ENCODE results near the gene ID2. TPM values are rescaled to one million over a fixed set of nuclear protein-coding genes. Genes with fewer than 3 reads are reported as not detected.

Gene ID2
- total RNA-seq, 3 donors from 2014 or later = 240 to 305 (median 260) TPM

DNA sequence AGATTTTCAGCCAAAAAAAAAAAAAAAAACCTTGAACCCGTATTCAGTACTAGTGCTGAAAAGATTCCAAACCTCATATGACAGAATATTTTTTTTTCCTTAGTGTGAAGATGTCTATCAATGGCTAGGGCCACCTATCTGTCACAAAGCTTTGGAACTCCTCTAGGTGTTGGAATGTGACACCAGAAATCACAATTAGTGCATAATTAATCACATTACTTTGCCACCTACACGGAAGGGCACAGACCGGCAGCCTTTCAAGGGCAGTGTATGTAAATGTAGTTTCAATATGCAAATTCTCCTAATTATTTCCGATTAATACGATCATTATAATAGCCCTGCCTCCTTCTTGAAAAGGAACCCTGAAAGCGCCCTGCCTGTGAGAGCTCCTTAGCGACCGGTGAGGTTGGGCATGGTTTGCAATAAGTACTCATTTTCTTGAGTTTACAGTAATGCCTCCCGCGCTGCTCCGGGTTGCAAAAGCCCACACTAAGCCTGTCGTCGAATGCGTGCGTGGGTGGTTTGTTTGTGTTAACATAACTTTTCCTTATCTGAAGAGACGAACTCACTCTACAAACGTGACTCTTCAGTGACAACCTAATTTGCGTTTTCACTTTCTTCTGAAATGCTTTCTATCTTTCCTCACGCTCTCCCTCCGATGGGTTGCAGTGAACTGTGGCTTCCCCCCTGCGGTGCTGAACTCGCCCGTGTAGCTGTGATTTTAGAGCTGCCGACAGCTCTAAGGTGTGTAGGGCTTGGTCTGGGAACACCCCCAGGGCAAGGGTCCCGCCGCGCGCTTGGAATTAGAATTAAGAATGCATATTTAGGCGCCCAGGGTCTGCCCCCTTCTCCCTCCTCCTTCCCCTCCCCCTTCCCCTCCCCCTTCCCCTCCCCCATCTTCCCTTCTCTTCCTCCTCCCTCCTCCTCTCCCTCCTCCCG is 765 bp upstream of the ID2 start:
- Histone ChIP-seq H3K27ac (peak overlapping the region; percentile 86 to 89), H3K9me3 (no peaks in the 10 kb centered on the region), H3K4me1 (peaks cover 0 to 17% of the 10 kb centered on the region in 2 donors), H3K27me3 (no peaks in the 10 kb centered on the region), H3K36me3 (no peaks in the 10 kb centered on the region), H3K4me3 (peak overlapping the region; percentile 85 to 87 (median 85))
- DNase-seq (ENCODE audit: low spot score in 2 of 2) = peak; percentile 55 to 58
- TF ChIP-seq POLR2A (IDR thresholded peaks at IDR 0.05) (no peak), POLR2AphosphoS5 (IDR thresholded peaks at IDR 0.05) (peak in 2 of 3 donors; percentile 24 to 66)
- TF ChIP-seq, protein P1, sequence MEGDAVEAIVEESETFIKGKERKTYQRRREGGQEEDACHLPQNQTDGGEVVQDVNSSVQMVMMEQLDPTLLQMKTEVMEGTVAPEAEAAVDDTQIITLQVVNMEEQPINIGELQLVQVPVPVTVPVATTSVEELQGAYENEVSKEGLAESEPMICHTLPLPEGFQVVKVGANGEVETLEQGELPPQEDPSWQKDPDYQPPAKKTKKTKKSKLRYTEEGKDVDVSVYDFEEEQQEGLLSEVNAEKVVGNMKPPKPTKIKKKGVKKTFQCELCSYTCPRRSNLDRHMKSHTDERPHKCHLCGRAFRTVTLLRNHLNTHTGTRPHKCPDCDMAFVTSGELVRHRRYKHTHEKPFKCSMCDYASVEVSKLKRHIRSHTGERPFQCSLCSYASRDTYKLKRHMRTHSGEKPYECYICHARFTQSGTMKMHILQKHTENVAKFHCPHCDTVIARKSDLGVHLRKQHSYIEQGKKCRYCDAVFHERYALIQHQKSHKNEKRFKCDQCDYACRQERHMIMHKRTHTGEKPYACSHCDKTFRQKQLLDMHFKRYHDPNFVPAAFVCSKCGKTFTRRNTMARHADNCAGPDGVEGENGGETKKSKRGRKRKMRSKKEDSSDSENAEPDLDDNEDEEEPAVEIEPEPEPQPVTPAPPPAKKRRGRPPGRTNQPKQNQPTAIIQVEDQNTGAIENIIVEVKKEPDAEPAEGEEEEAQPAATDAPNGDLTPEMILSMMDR (IDR thresholded peaks at IDR 0.05) = peak in 1 of 3 donors; percentile 9
- intact Hi-C loops (cut with DNase I; ENCODE audit: low total_unique reads) = no loop called here

- Histone ChIP-seq H3K4me1 (peaks cover 0 to 8% of the 10 kb centered on the region in 2 donors), H3K27me3 (no peaks in the 10 kb centered on the region), H3K27ac (peak overlapping the region; percentile 84 to 86), H3K9me3 (no peaks in the 10 kb centered on the region), H3K36me3 (no peaks in the 10 kb centered on the region), H3K4me3 (peak overlapping the region; percentile 85 to 87 (median 85))
- peak; percentile 40 to 53 for DNase-seq (ENCODE audit: low spot score in 2 of 2)
- TF ChIP-seq POLR2A (IDR thresholded peaks at IDR 0.05) (no peak), POLR2AphosphoS5 (IDR thresholded peaks at IDR 0.05) (peak in 1 of 3 donors; percentile 16)
- TF ChIP-seq, protein P1 (IDR thresholded peaks at IDR 0.05) = peak in 1 of 3 donors; percentile 16
- intact Hi-C loops (cut with DNase I; ENCODE audit: low total_unique reads) = no loop called here
Observed at GRCh38 chr2:8682719-8683667, 1.1 kb downstream of the ID2 start.

GRCh38 chr2:8684540-8684877 is 2.7 kb downstream of the ID2 start:
- H3K9me3 ChIP-seq = no peaks in the 10 kb centered on the region
- no peaks in the 10 kb centered on the region for H3K27me3 ChIP-seq
- DNase-seq (ENCODE audit: low spot score in 2 of 2) = no peak
- peak overlapping the region; percentile 85 to 87 (median 85) for H3K4me3 ChIP-seq
- H3K36me3 ChIP-seq = no peaks in the 10 kb centered on the region
- H3K4me1 ChIP-seq = peaks cover 0 to 7% of the 10 kb centered on the region in 2 donors
- TF ChIP-seq POLR2AphosphoS5 (IDR thresholded peaks at IDR 0.05) (no peak), POLR2A (IDR thresholded peaks at IDR 0.05) (peak; percentile 15)
- peak overlapping the region; percentile 89 to 90 for H3K27ac ChIP-seq
- intact Hi-C loops (cut with DNase I; ENCODE audit: low total_unique reads) = no loop called here

DNA sequence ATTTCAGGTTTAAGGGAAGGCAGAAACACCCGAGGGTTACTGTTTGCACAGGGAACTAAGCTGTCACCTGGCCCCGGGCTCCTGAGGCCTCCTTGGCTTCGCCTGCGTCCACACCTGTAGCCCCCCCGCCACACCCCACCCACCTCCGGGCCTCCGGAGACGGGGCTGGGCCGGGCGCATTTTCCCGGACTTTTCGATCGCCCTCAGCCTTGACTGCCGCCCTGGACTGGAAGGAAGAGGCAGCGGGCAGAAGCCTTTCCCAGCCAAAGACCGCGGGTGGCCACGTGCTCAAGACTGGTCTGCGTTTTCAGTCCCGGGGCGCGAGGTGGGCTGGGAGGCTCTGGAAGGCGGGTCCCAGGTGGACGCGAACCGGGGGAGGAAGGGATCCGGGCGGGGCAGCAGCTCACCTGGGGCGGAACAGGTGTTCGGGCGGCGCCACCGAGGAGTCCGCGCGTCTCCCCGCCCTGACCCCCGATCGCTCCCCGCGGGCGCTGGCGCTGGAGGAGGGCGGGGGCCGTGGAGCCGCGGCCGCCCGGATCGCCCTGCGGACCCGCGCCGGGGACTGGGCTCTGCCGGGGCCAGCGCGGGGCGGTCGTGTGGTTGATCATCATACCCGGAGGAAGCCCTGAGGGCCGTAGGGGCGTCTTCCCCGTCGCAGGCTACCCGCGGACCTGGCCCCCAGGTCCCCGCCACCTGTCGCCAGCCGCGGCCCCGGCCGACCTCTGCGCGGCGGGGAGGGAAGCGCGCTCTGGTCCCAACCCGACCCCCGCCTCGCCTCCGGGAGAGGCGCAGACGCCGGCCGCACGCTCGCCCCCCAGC is 3.2 kb downstream of the ID2 start:
- TF ChIP-seq POLR2AphosphoS5 (IDR thresholded peaks at IDR 0.05) = peak in 1 of 3 donors; percentile 23
- TF ChIP-seq, protein P1 (IDR thresholded peaks at IDR 0.05) = no peak
- peak overlapping the region; percentile 89 to 90 for H3K27ac ChIP-seq
- intact Hi-C loops (cut with DNase I; ENCODE audit: low total_unique reads) = loop anchor here (5.0 kb wide), 1 partner anchor 1258 kb away; no protein-coding TSS in a partner anchor
- no peaks in the 10 kb centered on the region for H3K36me3 ChIP-seq
- no peaks in the 10 kb centered on the region for H3K9me3 ChIP-seq
- DNase-seq (ENCODE audit: low spot score in 2 of 2) = peak; percentile 49 to 72
- H3K4me1 ChIP-seq = peaks cover 0 to 7% of the 10 kb centered on the region in 2 donors
- H3K27me3 ChIP-seq = no peaks in the 10 kb centered on the region
- peak overlapping the region; percentile 85 to 87 (median 85) for H3K4me3 ChIP-seq

Data from breast epithelium (tissue), 4 donors.